Measurements from ENCODE around the gene UPF3B. TPM values are rescaled to one million over a fixed set of nuclear protein-coding genes. Genes with fewer than 3 reads are reported as not detected.

The UPF3B gene
- polyA plus RNA-seq, 1 donor from 2014 or later: 24.8 TPM

GRCh38 chrX:119817130-119817690 lies 35.6 kb downstream of the UPF3B start:
- Histone ChIP-seq H3K27ac (ENCODE audit: low read length) (no peak overlapping the region), H3K9ac (ENCODE audit: low read length) (no peak overlapping the region), H2AFZ (ENCODE audit: low read depth, low read length) (no peak overlapping the region), H3F3A (ENCODE audit: insufficient read depth, low read length, poor library complexity, severe bottlenecking) (no peaks in the 10 kb centered on the region), H3K4me3 (ENCODE audit: low read length) (no peak overlapping the region), H4K20me1 (ENCODE audit: insufficient read depth) (no peaks in the 10 kb centered on the region), H3K27me3 (ENCODE audit: insufficient read depth, low read depth, low read length) (no peaks in the 10 kb centered on the region), H3K36me3 (ENCODE audit: insufficient read depth, low read length) (no peaks in the 10 kb centered on the region), H3K9me3 (ENCODE audit: low read length) (no peaks in the 10 kb centered on the region), H3K9me2 (ENCODE audit: insufficient read depth, low read length) (no peaks in the 10 kb centered on the region), H3K4me2 (ENCODE audit: low read length) (no peak overlapping the region), H3K79me2 (replicated peaks; ENCODE audit: insufficient read depth, low read length) (no peaks in the 10 kb centered on the region)
- TF ChIP-seq EP300 (conservative IDR thresholded peaks at IDR 0.05; ENCODE audit: poor library complexity, severe bottlenecking): no peak
- TF ChIP-seq, protein P1, sequence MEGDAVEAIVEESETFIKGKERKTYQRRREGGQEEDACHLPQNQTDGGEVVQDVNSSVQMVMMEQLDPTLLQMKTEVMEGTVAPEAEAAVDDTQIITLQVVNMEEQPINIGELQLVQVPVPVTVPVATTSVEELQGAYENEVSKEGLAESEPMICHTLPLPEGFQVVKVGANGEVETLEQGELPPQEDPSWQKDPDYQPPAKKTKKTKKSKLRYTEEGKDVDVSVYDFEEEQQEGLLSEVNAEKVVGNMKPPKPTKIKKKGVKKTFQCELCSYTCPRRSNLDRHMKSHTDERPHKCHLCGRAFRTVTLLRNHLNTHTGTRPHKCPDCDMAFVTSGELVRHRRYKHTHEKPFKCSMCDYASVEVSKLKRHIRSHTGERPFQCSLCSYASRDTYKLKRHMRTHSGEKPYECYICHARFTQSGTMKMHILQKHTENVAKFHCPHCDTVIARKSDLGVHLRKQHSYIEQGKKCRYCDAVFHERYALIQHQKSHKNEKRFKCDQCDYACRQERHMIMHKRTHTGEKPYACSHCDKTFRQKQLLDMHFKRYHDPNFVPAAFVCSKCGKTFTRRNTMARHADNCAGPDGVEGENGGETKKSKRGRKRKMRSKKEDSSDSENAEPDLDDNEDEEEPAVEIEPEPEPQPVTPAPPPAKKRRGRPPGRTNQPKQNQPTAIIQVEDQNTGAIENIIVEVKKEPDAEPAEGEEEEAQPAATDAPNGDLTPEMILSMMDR (IDR thresholded peaks at IDR 0.05; ENCODE audit: poor library complexity, severe bottlenecking): no peak
- no peak for TF ChIP-seq SMC3 (conservative IDR thresholded peaks at IDR 0.05; ENCODE audit: poor library complexity)
- TF ChIP-seq POLR2AphosphoS5 (IDR thresholded peaks at IDR 0.05): no peak

- Histone ChIP-seq H3K27me3 (ENCODE audit: insufficient read depth, low read depth, low read length) (no peaks in the 10 kb centered on the region), H3K9me2 (ENCODE audit: insufficient read depth, low read length) (no peaks in the 10 kb centered on the region), H3F3A (ENCODE audit: insufficient read depth, low read length, poor library complexity, severe bottlenecking) (no peaks in the 10 kb centered on the region), H3K36me3 (ENCODE audit: insufficient read depth, low read length) (no peaks in the 10 kb centered on the region), H4K20me1 (ENCODE audit: insufficient read depth) (no peaks in the 10 kb centered on the region), H3K9ac (ENCODE audit: low read length) (no peak overlapping the region), H3K79me2 (replicated peaks; ENCODE audit: insufficient read depth, low read length) (no peaks in the 10 kb centered on the region), H3K27ac (ENCODE audit: low read length) (no peak overlapping the region), H3K4me2 (ENCODE audit: low read length) (no peak overlapping the region), H3K9me3 (ENCODE audit: low read length) (no peaks in the 10 kb centered on the region), H2AFZ (ENCODE audit: low read depth, low read length) (no peak overlapping the region), H3K4me3 (ENCODE audit: low read length) (no peak overlapping the region)
- TF ChIP-seq MXI1 (conservative IDR thresholded peaks at IDR 0.05; ENCODE audit: poor library complexity, severe bottlenecking) (no peak), EZH2 (IDR thresholded peaks at IDR 0.05; ENCODE audit: borderline replicate concordance, insufficient read depth, low read length, poor library complexity, severe bottlenecking) (no peak), SMC3 (conservative IDR thresholded peaks at IDR 0.05; ENCODE audit: poor library complexity) (no peak), POLR2AphosphoS5 (IDR thresholded peaks at IDR 0.05) (no peak), RAD21 (conservative IDR thresholded peaks at IDR 0.05) (no peak)
- TF ChIP-seq, protein P1 (IDR thresholded peaks at IDR 0.05; ENCODE audit: poor library complexity, severe bottlenecking): no peak
- TF ChIP-seq, protein P2, sequence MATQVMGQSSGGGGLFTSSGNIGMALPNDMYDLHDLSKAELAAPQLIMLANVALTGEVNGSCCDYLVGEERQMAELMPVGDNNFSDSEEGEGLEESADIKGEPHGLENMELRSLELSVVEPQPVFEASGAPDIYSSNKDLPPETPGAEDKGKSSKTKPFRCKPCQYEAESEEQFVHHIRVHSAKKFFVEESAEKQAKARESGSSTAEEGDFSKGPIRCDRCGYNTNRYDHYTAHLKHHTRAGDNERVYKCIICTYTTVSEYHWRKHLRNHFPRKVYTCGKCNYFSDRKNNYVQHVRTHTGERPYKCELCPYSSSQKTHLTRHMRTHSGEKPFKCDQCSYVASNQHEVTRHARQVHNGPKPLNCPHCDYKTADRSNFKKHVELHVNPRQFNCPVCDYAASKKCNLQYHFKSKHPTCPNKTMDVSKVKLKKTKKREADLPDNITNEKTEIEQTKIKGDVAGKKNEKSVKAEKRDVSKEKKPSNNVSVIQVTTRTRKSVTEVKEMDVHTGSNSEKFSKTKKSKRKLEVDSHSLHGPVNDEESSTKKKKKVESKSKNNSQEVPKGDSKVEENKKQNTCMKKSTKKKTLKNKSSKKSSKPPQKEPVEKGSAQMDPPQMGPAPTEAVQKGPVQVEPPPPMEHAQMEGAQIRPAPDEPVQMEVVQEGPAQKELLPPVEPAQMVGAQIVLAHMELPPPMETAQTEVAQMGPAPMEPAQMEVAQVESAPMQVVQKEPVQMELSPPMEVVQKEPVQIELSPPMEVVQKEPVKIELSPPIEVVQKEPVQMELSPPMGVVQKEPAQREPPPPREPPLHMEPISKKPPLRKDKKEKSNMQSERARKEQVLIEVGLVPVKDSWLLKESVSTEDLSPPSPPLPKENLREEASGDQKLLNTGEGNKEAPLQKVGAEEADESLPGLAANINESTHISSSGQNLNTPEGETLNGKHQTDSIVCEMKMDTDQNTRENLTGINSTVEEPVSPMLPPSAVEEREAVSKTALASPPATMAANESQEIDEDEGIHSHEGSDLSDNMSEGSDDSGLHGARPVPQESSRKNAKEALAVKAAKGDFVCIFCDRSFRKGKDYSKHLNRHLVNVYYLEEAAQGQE (IDR thresholded peaks at IDR 0.05; ENCODE audit: borderline replicate concordance): no peak
These were observed 36.5 kb downstream of the UPF3B start for GRCh38 chrX:119816300-119816699.
